Activated CD8-positive, alpha-beta memory T cell treated with anti-CD3 and anti-CD28 coated beads for 24 hours (primary cell): ENCODE results near the gene PLPP1.

ENCODE experiments used
- DNase-seq: peaks from one replicate; pipeline ENCODE4 v3.0.0-alpha.2; 2020

Gene PLPP1

DNA sequence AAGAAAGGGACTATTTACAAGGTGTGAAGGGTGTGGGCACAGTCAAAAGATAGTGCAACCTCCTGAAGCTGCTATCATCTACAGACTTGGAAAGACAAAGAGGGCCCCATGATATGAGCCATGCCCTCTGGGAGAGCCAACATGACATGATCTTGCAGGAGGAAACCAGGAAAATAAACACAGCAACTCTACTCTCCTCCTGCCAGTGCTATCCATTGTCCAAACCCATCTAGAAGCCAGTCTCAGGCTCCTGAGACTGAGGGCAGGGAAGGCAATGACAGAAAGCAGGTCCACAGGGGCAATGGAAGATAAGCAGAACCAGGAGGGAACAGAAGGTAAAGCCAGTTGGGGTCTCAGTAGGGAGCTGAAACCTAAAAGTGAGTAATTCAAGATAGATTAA is 37.1 kb downstream of the PLPP1 start:
- DNase-seq = no peak

DNA sequence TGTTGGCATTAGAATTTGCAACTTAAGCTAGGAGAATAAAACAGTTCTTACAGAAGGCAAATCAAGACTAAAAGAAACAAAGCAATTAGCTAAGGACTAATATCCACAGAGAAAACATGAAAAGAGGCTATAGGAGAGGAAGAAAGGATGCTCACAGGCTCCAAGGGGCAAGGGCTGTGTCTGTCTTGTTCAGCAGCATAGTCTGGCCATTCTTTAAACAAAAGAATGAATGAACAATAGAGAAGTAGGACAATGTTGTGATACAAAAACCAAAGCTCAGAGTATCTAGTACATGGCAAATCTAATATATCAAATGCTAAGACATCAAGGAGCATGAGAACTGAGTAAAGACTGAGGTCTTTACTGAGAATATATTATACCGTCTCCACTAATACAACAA is 39.5 kb downstream of the PLPP1 start:
- DNase-seq = no peak

DNA sequence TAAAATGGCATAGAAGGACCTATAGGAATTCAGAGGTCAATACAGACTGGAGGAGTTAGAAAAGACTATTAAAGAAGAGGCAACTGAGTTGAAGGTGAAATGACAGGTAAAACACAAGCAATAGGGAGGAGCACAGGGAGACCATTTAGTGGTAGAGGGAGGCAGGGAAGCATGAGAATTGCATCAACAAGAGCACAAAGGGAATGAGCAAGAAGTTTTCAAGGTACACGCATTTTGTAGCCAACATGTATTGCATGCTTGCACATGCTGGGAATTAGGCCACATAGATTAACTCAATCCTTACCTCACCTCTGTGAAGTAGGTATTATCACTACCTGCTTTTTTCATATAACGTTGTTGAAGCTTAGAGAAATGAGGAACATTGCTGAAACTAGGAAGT is 42.3 kb downstream of the PLPP1 start:
- DNase-seq = no peak

DNA sequence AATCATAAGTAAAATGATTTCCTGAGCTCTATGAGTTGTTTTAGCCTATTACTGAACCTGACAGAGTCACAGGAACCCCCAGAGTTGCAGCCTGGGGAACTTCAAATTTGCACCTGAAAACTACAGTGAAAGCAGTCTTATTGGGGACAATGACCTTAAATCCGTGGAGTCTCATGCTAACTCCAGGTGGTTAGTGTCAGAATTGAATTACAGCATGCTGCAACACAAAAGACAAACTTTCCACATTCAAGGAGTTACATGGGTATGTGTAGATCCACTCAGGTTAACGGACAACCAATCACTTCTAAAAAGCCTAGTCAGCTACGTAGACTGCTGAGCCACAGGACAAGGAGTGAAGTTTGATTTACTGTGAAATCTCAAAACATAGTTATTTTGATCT is 49.7 kb downstream of the PLPP1 start:
- DNase-seq = no peak

DNA sequence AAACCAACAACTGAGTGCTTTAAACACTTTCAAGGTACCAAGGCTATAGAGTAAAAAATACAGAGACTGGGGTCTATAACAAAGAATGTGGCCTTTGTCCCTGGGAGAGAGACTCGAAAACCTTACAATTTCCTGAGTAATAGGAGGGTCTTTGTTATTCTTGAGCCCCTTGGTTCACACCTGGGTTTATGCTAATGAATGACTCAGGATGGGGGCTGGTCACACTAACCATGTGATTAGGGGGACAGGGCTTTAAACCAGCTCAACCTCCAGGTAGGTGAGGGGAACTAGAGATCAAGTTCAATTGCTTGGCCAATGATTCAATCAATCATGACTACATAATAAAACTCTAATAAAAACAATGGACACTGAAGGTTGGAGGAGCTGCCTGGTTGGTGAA is 50.2 kb downstream of the PLPP1 start:
- no peak for DNase-seq

DNA sequence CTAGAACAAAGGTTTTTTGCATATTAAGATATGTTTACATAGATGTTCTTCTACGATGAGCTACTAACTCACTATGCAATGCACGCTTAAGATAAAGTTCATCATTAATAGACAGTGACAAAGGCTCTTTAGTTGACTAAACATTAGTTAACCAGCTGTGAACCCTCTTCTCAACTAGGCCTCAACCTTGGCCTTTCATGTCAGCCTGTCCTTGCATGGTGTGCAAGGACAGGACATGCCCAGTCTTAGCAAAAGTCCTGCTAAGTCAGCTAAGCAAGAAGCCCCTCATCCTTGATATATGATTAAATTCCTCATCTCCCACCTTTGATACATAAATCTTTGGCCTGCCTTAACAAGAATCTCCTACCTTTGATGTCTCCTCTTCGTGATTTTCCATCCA is 50.9 kb downstream of the PLPP1 start:
- no peak for DNase-seq

DNA sequence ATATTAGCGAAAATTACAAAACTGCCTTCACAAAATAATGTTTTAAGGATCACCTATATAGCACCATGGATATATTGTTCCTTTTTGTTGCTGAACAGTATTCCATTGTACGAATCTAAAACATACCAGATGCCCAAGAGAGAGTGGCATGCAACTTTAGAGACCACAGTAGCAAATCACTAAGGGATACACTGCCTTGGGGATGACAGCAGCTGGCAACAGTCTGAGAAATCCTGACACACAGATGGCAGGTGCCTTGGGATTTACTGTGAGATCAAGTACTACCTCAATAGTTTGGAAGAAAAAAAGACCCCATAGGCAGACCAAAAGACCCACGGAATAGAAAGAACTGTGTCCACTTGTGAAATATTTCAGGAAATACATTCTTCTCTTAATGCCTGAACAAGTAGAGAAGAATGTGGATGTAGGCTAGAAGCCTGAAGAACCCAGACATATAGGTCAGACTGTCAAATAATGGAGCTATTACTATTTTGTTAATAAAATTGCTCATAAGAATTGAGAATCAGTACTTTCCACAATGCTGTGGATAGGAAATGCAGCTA is 53.4 kb downstream of the PLPP1 start:
- no peak for DNase-seq

DNA sequence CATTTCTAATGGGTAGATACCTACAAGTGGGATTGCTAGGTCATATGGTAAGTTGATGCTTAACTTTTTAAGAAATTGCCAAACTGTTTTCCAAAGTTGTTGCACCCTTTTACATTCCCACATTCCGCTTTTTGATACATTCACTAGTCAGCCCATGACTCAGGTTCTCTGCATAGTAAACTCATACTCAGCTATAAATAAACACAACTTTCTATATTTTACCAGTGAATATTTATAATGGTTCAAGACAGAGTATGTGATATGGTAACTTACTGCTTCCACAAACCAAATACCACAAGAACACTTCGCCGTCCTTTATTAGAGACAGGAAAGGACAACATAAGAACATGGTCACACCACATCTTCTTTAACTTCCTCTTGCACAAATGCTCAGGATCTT is 54.0 kb downstream of the PLPP1 start:
- DNase-seq = no peak

DNA sequence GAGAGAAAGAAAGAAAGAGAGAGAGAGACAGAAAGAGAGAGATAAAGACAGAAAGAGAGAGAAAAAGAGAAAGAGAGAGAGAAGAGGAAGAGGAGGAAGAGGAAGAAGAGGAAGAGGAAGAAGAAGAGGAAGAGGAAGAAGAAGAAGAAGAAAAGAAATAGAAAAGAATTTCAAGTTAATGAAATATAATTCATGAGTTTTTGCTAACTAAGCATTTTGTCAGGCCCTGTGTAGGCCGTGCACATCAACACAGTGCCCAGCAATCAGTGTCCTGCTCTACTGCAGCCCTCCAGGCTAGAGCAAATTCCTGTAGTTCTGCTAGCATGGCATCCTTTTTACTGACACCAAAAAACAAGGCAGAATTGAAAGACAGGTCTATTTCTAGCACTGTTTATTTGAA is 62.1 kb downstream of the PLPP1 start:
- DNase-seq = no peak

DNA sequence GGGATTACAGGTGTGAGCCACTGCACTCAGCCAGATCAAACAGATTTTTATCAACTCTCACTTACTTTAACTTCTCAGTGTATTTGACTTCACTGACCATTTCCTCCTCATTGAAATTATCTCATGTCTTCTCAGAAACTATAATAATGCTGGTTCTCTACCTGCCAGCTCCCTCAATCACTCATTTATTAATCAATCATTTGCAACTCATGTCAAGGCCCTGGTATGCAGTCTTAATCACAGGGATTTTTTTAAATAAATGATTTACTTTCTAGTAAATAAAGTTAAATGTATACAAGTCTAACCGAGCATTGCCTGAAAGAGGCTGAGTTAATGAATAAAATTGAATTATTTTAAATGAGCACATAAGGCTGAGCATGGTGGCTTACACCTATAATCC is 63.3 kb downstream of the PLPP1 start:
- DNase-seq = no peak

DNA sequence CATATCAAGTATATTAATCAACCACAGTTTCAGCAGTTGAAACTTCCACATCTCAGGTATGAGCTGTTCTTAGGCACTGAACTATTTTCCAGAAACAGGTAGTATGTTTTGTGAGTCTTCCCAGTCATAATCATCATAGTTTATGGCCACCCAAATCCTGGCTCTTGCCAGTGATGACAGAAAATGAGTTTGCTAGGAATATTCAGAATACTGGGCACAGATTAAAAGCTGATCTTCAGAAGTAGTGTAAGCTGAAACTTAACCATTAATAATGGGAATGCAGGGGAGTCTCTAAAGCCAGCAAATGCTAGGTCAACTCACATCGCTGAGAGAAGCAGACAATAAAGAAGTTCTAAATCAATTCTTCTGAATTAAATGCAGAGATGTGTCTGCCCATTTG is 64.5 kb downstream of the PLPP1 start:
- no peak for DNase-seq

DNA sequence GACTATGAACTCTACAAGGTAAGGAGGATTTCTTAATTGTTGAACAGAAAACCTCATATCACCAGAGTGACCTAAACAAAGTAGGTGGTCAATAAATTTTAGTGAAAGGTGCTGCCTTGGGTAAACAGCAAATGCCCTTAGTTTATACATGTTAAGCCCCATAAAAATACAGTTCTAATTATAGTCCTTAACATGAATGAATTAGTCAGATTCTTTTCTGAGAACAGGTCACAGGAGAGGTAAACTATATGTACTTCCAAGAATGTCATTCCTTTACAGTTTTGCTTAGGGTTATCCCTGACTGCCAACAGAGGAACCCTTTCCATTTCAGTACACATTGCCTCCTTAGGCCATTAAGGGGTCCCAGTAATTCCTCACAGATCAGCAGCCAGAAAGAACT is 64.9 kb downstream of the PLPP1 start:
- no peak for DNase-seq

DNA sequence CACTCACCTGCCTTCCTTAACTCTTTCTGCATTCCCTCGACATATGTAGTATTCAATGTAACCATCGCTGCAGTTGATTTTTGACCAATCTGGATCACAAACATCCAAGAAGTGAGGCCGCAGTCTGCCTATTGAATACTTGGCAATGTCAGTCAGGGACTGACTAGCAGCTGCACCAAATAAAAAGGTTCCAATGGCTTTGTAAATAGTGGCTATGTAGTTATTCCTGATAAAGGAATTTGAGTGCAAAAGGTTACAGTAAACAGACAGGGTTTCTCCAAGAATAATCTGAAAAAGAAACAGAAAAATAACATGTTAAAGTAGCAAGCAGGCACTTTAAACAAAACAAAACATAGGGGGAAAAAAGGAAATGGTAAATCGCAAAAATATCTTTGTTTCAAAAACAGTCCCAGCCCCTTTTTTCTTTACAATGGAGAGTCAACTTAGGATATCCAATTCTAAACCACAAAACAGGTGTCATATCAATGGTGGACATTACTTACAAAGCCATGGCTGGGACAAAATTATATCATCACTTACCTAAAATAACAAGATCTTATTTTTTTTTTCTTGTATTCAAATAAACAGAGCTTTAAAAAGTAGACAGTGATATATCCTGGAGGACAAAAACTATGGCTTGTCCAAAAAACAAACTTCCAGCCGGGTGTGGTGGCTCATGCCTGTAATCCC is 66.8 kb downstream of the PLPP1 start:
- DNase-seq = no peak

DNA sequence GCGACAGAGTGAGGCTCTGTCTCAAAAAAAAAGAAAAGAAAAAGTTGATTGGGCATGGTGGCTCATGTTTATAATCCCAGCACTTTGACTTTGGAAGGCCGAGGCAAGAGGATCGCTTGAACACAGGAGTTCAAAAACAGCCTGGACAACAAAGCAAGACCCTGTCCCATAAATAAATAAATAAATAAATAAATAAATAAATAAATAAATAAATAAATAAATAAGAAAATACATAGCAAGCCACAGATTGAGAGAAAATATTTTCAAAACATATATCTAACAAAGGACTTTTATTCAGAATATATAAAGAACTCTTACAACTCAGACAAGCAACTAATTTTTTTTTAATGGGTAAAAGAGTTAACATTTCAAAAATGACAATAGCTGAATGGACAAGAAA is 71.2 kb downstream of the PLPP1 start:
- no peak for DNase-seq

DNA sequence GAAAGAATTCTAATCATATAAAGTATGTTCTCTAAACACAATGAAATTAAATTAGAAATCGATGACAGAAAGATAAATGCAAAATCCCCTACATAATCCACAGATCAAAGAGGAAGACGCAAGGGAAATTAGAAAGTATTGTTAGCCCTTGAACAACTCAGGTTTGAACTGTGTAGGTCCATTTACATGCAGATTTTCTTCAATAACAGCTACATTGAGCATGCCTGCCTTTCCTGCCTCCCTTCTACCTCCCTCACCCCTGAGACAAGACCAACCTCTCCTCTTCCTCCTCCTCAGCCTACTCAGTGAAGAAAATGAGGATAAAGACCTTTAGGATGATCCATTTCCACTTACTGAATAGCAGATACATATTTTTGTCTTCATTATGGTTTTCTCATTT is 75.2 kb downstream of the PLPP1 start:
- DNase-seq = no peak

DNA sequence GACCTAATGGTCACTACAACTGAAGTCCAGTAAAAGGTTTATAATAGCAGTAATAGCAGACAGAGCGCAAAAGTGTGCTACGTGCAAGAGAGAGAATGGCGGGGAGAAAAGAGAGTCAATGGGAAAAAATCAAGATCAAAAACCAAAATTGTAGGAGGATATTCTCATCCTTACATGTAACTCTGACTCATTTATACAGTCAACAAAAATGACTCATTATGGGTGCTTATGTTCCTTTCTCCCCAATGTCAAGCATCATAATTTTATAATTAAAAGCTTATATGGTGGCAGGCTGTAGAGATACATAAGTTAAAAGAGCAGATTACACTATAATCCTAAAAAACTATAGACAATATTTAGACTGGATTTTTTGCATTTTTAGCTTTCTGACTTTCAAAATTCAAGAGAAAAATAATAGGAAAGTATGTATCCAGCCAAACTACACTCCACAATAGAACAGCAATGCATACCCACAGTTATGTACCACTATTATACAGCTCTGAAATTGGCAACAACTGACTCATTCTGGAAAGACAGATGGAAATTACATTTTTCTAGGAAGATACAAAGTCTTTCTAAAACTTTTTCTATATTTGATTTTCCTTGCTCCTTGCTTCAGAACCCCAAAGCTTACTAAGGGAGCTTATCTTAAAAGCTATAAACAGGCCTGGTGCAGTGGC is 78.4 kb downstream of the PLPP1 start:
- DNase-seq = no peak

DNA sequence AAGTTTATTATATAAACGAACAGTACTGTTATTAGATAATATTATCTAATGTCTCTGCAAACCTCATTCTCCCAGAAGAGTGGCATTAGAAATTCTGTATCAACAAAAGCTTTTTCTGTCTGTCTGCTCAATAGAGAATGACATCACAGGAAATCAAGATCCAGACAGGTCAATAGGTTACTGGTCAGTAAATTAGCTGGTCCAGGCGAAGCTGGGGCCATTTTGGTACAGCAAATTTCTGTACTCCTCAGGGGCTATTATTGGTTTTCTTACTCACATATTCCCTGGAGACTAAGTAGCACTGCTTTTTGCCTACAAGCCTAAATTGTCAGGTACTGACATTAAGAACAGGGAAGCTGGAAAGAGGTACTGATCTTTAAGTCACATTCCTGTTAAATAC is 80.5 kb downstream of the PLPP1 start:
- no peak for DNase-seq

DNA sequence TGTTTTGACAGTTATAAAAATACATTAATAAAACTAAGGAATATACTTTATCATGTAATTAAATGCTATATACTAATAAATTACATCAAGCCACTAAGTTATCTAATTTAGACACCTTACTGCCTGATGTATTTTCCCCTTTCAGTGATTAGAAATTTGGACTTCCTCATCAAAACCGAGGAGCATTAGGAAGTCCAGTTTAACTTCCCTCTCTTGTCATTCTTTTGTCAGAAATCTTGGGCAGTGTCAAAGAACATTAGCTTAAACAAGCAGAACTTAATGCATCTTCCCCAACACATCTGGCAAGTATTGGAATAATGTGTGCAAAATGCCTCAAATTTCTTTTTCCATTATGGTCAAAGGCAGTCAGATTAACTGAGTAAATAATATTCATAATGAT is 81.6 kb downstream of the PLPP1 start:
- no peak for DNase-seq

DNA sequence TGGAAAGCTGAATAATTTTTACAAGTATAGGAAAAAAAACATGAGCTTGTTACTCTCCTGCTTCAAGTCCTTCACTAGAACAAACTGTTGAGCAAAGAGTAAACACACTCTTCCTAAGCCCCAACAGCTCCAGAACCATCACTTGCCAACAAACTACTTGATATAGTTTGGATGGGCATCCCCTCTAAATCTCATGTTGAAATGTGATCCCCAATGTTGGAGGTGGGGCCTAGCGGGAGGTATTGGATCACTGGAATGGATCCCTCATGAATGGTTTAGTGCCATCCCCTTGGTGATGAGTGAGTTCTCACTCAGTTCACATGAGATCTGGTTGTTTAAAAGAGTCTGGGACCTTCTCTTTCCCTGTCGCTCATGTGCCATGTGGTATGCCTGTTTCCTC is 82.8 kb downstream of the PLPP1 start:
- no peak for DNase-seq

DNA sequence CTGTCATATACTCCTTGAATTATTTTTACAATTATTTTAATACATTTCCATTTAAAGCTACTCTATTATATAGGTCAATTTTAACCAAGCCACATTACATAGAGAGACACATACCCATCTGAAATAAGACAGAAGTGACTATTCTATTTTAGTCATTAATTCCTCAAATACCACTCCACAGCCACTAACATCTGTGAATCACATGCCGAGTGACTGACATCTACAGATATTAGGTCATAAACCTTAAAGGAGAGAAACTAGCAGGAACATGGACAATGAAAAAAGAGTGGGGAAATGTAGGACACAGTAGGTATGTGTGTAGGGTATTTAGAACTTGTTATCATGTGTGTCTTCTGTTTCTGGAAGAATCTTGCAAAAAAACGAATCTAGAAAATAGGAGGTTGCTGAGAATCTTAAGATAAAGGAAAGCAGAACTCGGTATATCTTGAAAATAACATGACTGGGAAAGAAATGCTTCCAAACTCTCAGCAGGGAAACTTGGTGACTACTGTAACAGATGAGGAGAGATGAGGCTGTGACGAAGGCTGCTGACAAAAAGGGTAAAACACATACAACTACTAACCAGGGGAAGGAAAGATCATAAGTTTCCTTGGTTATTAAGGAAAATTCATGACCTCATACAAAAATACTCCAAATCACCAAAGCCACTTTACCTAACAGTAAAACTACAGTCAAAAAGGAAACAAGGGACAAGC is 84.6 kb downstream of the PLPP1 start:
- DNase-seq = no peak

DNA sequence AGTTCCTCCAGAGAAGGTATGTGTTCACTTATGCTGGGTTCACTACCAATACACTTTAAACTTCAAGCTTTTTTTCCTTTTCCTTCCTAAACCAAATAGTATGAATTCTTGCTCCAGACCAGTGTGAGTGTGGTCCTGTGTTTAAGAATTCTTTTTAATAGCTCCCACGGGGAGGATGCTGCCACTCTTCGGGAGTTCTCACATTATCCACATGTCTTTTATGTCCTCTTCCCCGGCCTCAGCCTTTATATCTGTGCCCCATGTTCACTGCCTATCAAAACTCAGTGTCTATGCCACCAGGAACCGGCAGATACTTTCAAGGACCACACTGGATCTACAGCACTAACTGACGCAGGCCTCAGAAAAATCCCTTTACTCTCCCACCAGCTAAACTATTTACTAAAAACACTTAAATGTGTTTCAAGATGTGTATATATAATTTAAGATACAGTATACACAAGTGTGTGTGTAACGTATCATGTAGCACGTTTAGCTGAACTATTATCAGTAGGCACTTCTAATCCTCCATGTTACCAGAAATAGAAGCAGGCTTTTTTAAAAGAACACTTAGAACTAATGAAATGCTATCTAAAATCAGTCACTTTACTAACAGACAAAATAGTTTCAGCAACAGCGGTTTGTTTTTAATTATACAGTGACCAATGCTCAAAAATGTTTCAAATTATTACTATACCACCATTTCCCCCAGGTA is 88.0 kb downstream of the PLPP1 start:
- no peak for DNase-seq

DNA sequence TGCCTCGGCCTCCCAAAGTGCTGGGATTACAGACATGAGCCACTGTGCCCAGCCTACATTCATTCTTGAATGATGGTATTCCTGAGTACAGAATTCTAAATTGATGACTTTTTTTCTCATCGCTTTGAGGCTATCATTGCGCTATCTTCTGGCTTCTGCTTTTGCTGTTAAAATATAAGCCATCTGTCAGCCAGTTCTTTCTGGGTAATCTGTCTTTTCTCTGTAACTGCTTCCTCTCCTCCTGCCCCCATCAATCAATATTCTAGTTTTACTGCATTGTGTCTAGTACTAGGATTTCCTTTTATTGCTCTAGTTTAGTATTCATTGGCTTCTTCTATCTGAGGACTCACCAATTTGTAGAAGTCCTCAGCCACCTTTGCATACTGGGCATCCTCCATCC is 89.0 kb downstream of the PLPP1 start:
- DNase-seq = no peak

DNA sequence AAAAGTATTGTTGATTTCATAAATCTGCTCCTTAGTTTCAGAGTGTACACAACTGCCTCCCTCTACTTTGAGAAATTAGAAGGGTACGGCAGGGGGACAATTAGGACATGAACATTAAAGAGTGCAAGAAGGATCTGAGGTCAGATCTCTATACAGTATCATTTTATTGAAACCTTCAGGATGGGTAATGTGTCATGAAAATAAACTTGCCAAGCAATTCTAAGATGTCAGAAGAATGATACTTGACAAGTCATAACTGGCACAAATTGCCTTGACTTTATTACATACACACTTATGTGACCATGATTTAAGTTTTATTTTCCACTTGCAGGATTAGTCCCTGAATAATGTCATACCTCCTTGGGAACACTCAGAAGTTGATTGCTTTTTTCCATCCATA is 92.8 kb downstream of the PLPP1 start:
- no peak for DNase-seq
